IMR-90 (cell line): ENCODE data around the gene RPS13. TPM values are rescaled to one million over a fixed set of nuclear protein-coding genes. Genes with fewer than 3 reads are reported as not detected.

Source experiments
- ATAC-seq: fragments of 200-7000 bp; cut with Tn5 transposase; 2 replicates; pipeline ENCODE4 v1.9.1; 2020; ENCODE audit warnings: low read depth, mild to moderate bottlenecking, moderate library complexity
- BruUV-seq: library from RNA; stranded (reverse); fragments of 400-500 nt; replicated peaks from 2 replicates; lab custom pipeline; 2021; lab: Mats Ljungman, UMichigan
- CTCF ChIA-PET: fragments of 300-600 bp; formaldehyde crosslinking; extraction: SDS; loops from one replicate; lab custom pipeline; 2021; ENCODE audit warnings: antibody characterized with exemption; lab: Yijun Ruan, JAX
- POLR2A ChIA-PET: fragments of 300-600 bp; sonication (Branson Sonifier 250); formaldehyde crosslinking; loops from one replicate; lab custom pipeline; 2022; ENCODE audit warnings: antibody characterized with exemption; ENCODE audit not compliant: unreplicated experiment; lab: Charles Lee
- DNase-seq: peaks from one replicate; pipeline ENCODE4 v3.0.0; 2013
- H2AFZ ChIP-seq: replicated peaks from 2 replicates; pipeline ENCODE3; 2013; ENCODE audit warnings: low read length, mild to moderate bottlenecking; ENCODE audit not compliant: poor library complexity
- H2AK5ac ChIP-seq: 2 replicates; pipeline ENCODE4 v1.6.1; 2013; ENCODE audit warnings: low read depth, low read length, inconsistent platforms
- H2AK9ac ChIP-seq: replicated peaks from 2 replicates; pipeline ENCODE3; 2013; ENCODE audit warnings: mild to moderate bottlenecking, low read depth, low read length, moderate library complexity; ENCODE audit not compliant: poor library complexity
- H2BK120ac ChIP-seq: 2 replicates; pipeline ENCODE4 v1.6.1; 2013; ENCODE audit warnings: low read depth, low read length, inconsistent platforms
- H2BK15ac ChIP-seq: 3 replicates; pipeline ENCODE4 v1.6.1; 2013; ENCODE audit warnings: low read depth, low read length, inconsistent platforms
- H2BK20ac ChIP-seq: 2 replicates; pipeline ENCODE4 v1.6.1; 2013; ENCODE audit warnings: low read depth, mild to moderate bottlenecking, inconsistent platforms, low read length, moderate library complexity
- H2BK5ac ChIP-seq: 2 replicates; pipeline ENCODE4 v1.6.1; 2013; ENCODE audit warnings: mild to moderate bottlenecking, low read depth, low read length, inconsistent platforms; ENCODE audit not compliant: poor library complexity, severe bottlenecking
- H3K14ac ChIP-seq: replicated peaks from 2 replicates; pipeline ENCODE4 v1.6.1; 2013; ENCODE audit warnings: low read depth, low read length, inconsistent platforms
- H3K18ac ChIP-seq: 2 replicates; pipeline ENCODE4 v1.6.1; 2013; ENCODE audit warnings: low read depth, low read length, control low read depth
- H3K23ac ChIP-seq: 2 replicates; pipeline ENCODE4 v1.6.1; 2013; ENCODE audit warnings: low read depth, low read length, inconsistent platforms
- H3K27ac ChIP-seq: 2 replicates; pipeline ENCODE4 v1.5.1; 2013; ENCODE audit warnings: mild to moderate bottlenecking, control low read depth, low read length; ENCODE audit not compliant: insufficient read depth
- H3K27me3 ChIP-seq: 2 replicates; pipeline ENCODE4 v1.6.1; 2013; ENCODE audit warnings: low read length; ENCODE audit not compliant: control insufficient read depth, insufficient read depth
- H3K36me3 ChIP-seq: 2 replicates; pipeline ENCODE4 v1.6.1; 2013; ENCODE audit warnings: low read length, mixed read lengths; ENCODE audit not compliant: control insufficient read depth, insufficient read depth
- H3K4ac ChIP-seq: 2 replicates; pipeline ENCODE4 v1.6.1; 2013; ENCODE audit warnings: low read depth, low read length, inconsistent platforms
- H3K4me1 ChIP-seq: 2 replicates; pipeline ENCODE4 v1.6.1; 2013; ENCODE audit warnings: low read length, mixed read lengths; ENCODE audit not compliant: control insufficient read depth, insufficient read depth
- H3K4me2 ChIP-seq: 2 replicates; pipeline ENCODE4 v1.6.1; 2013; ENCODE audit warnings: low read depth, mild to moderate bottlenecking, control low read depth, low read length, moderate library complexity
- H3K4me3 ChIP-seq: 2 replicates; pipeline ENCODE4 v1.5.1; 2013; ENCODE audit warnings: low read depth, mild to moderate bottlenecking, control low read depth, low read length, moderate library complexity; ENCODE audit not compliant: insufficient read depth
- H3K56ac ChIP-seq: 2 replicates; pipeline ENCODE4 v1.6.1; 2013; ENCODE audit warnings: low read length, inconsistent platforms; ENCODE audit not compliant: insufficient read depth; ENCODE audit errors: extremely low read depth
- H3K79me1 ChIP-seq, 2 experiments: 2 replicates each; pipeline ENCODE4 v1.6.1; 2013; ENCODE audit warnings: low read length in 2 of 2, inconsistent platforms in 1 of 2, low read depth in 1 of 2
- H3K9ac ChIP-seq: 2 replicates; pipeline ENCODE4 v1.6.1; 2013; ENCODE audit warnings: low read depth, low read length, control low read depth
- H3K9me1 ChIP-seq: 2 replicates; pipeline ENCODE4 v1.6.1; 2013; ENCODE audit warnings: low read length, inconsistent platforms; ENCODE audit not compliant: insufficient read depth
- H3K9me3 ChIP-seq: 2 replicates; pipeline ENCODE4 v1.6.1; 2013; ENCODE audit warnings: low read length; ENCODE audit not compliant: control insufficient read depth, insufficient read depth
- H4K20me1 ChIP-seq: 2 replicates; pipeline ENCODE4 v1.6.1; 2013; ENCODE audit warnings: low read length, inconsistent platforms; ENCODE audit not compliant: insufficient read depth
- H4K5ac ChIP-seq: 2 replicates; pipeline ENCODE4 v1.6.1; 2013; ENCODE audit warnings: mild to moderate bottlenecking, low read depth, low read length, control low read depth
- H4K8ac ChIP-seq, 2 experiments: 2 replicates each; pipeline ENCODE4 v1.6.1; 2013; ENCODE audit warnings: low read depth in 2 of 2, low read length in 2 of 2, control low read depth in 1 of 2, inconsistent platforms in 1 of 2
- H4K91ac ChIP-seq: 2 replicates; pipeline ENCODE4 v1.6.1; 2013; ENCODE audit warnings: low read depth, low read length, inconsistent platforms; ENCODE audit not compliant: insufficient read depth
- ELK1 ChIP-seq: fragments of 150-350 bp; IDR thresholded peaks from 2 replicates; pipeline ENCODE4 v1.6.1; 2016; ENCODE audit warnings: low read depth, mild to moderate bottlenecking, low read length, moderate library complexity, borderline replicate concordance
- RAD21 ChIP-seq: IDR thresholded peaks from 2 replicates; pipeline ENCODE4 v1.6.1; 2012; ENCODE audit warnings: low read length, improper control_type of control experiment
- RCOR1 ChIP-seq: IDR thresholded peaks from 2 replicates; pipeline ENCODE4 v1.6.1; 2012; ENCODE audit warnings: mild to moderate bottlenecking, low read length, improper control_type of control experiment; ENCODE audit not compliant: insufficient replicate concordance
- SMC3 ChIP-seq: fragments of 150-350 bp; IDR thresholded peaks from 2 replicates; pipeline ENCODE4 v1.6.1; 2016; ENCODE audit warnings: low read depth, mild to moderate bottlenecking, antibody characterized with exemption, low read length, moderate library complexity
- USF2 ChIP-seq: fragments of 150-350 bp; IDR thresholded peaks from 2 replicates; pipeline ENCODE4 v1.6.1; 2017; ENCODE audit warnings: mild to moderate bottlenecking, antibody characterized with exemption, low read length, low read depth
- WGBS, 2 experiments: methylation state at CpG; one replicate each; pipeline versions ENCODE4 v1.1.5 to v1.1.7; 2013; ENCODE audit warnings: missing lambda C conversion rate in 2 of 2; ENCODE audit not compliant: insufficient read length in 1 of 2; ENCODE audit errors: extremely low coverage in 2 of 2; 5-methylcytosine and 5-hydroxymethylcytosine counted together
- dilution Hi-C: fragments of 300-500 bp; cut with HindIII; formaldehyde crosslinking; loops from one replicate; pipeline ENCODE4 v1.14.3; 2018; ENCODE audit warnings: low sequenced_read_pairs; ENCODE audit not compliant: unreplicated experiment
- in situ Hi-C: fragments of 300-500 bp; cut with MboI; formaldehyde crosslinking; loops from 3 replicates; pipeline ENCODE4 v1.14.3; 2019; ENCODE audit warnings: low sequenced_read_pairs, inconsistent platforms, mixed read lengths
- intact Hi-C: fragments of 100-400 bp; cut with micrococcal nuclease; formaldehyde crosslinking; loops from 2 replicates; pipeline ENCODE4 v1.10.0; 2022
- polyA plus RNA-seq, 3 experiments: library from polyadenylated mRNA; depleted of rRNA; stranded (reverse); fragments of >200 nt; gene quantifications; 2 replicates each; pipeline ENCODE4 v1.2.3, GENCODE V29; 2012; ENCODE audit warnings: low replicate concordance in 1 of 3
- total RNA-seq: library from RNA; depleted of rRNA; stranded (reverse); fragments of >200 nt; gene quantifications from 2 replicates; pipeline ENCODE4 v1.2.3, GENCODE V29; 2012

Gene RPS13
- total and polyA plus RNA-seq, 2 of the 4 experiments (the other 2 are of a cell fraction): 548 to 701 TPM

GRCh38 chr11:17036666-17037658, 40.5 kb downstream of the RPS13 start:
- Histone ChIP-seq H3K4me3 (no peak overlapping the region), H2BK15ac (no peak overlapping the region), H3K79me1 (no peaks in the 10 kb centered on the region), H3K9me1 (no peaks in the 10 kb centered on the region), H4K91ac (no peak overlapping the region), H2AFZ (no peak overlapping the region), H3K27ac (no peak overlapping the region), H3K56ac (no peak overlapping the region), H2AK9ac (no peak overlapping the region), H3K9ac (no peak overlapping the region), H3K4me2 (no peak overlapping the region), H3K36me3 (no peaks in the 10 kb centered on the region), H4K20me1 (no peaks in the 10 kb centered on the region), H2BK20ac (no peak overlapping the region), H3K9me3 (no peaks in the 10 kb centered on the region), H3K14ac (no peak overlapping the region), H2BK5ac (no peak overlapping the region), H3K27me3 (no peaks in the 10 kb centered on the region), H4K5ac (no peak overlapping the region), H4K8ac (no peak overlapping the region), H2BK120ac (no peak overlapping the region), H3K23ac (no peak overlapping the region), H3K4ac (no peak overlapping the region), H2AK5ac (no peak overlapping the region), H3K4me1 (no peaks in the 10 kb centered on the region), H3K18ac (no peak overlapping the region)
- WGBS, 2 experiments: 0% methylated on average over 1 of the region's 6 CpGs; no CpG with 5 or more reads in 1 of the 2 experiments
- TF ChIP-seq RCOR1: no peak
- TF ChIP-seq SMC3: no peak
- TF ChIP-seq USF2: no peak
- no peak for TF ChIP-seq RAD21
- TF ChIP-seq ELK1: no peak
- ATAC-seq (no peak), DNase-seq (no peak)
- ChIA-PET POLR2A (no interaction called here), CTCF (no interaction called here)
- in situ Hi-C loops (no loop called here), intact Hi-C loops (no loop called here), dilution Hi-C loops (no loop called here)
- no TSS peak for BruUV-seq
